Measurements from ENCODE around the gene PRDM4. TPM values are rescaled to one million over a fixed set of nuclear protein-coding genes. Genes with fewer than 3 reads are reported as not detected.

Gene PRDM4
- total and polyA plus RNA-seq, 4 donors, result 2.3 to 7.5 (median 5.6) TPM

GRCh38 chr12:107762874-107763273 lies 1.9 kb upstream of the PRDM4 start (continued):
- TF ChIP-seq REST (IDR thresholded peaks at IDR 0.05) (no peak), GABPA (IDR thresholded peaks at IDR 0.05 in 1 of 2, conservative IDR thresholded peaks at IDR 0.05 in 1 of 2) (no peak), FOXA1 (IDR thresholded peaks at IDR 0.05) (no peak), RAD21 (IDR thresholded peaks at IDR 0.05) (no peak), HNF4A (conservative IDR thresholded peaks at IDR 0.05) (no peak)

- Histone ChIP-seq H3K9me3 (ENCODE audit: control insufficient read depth in 4 of 4, low read length in 3 of 4) (no peaks in the 10 kb centered on the region), H3K9ac (ENCODE audit: low read depth in 1 of 2, low read length in 2 of 2) (peak overlapping the region in 1 of 2 donors; percentile 29), H3K27me3 (ENCODE audit: control insufficient read depth in 4 of 4, insufficient read depth in 4 of 4, low read length in 3 of 4) (no peaks in the 10 kb centered on the region), H3K4me1 (ENCODE audit: control insufficient read depth in 4 of 4, insufficient read depth in 4 of 4, low read length in 3 of 4) (peaks cover 2 to 25% (median 22%) of the 10 kb centered on the region in 4 donors), H3K36me3 (ENCODE audit: control insufficient read depth in 4 of 4, insufficient read depth in 3 of 4, low read depth in 1 of 4, low read length in 3 of 4) (peaks cover 3 to 10% (median 4%) of the 10 kb centered on the region in 4 donors), H3K27ac (ENCODE audit: low read depth in 1 of 2, low read length in 2 of 2) (no peak overlapping the region), H3K4me3 (ENCODE audit: low read depth in 1 of 3, low read length in 3 of 3) (peak overlapping the region; percentile 49 to 98 (median 77))
- WGBS, result 6% methylated on average over 12 of the region's 12 CpGs
- TF ChIP-seq ZBTB33 (IDR thresholded peaks at IDR 0.05), result peak; percentile 1
- no peak for TF ChIP-seq HNF4G (IDR thresholded peaks at IDR 0.05)
- DNase-seq (ENCODE audit: low spot score), result no peak
These were observed 566 bp upstream of the PRDM4 start for GRCh38 chr12:107761502-107761904.

- Histone ChIP-seq H3K36me3 (ENCODE audit: control insufficient read depth in 4 of 4, insufficient read depth in 3 of 4, low read depth in 1 of 4, low read length in 3 of 4) (peaks cover 10 to 19% (median 11%) of the 10 kb centered on the region in 4 donors), H3K4me1 (ENCODE audit: control insufficient read depth in 4 of 4, insufficient read depth in 4 of 4, low read length in 3 of 4) (peaks cover 2 to 25% (median 22%) of the 10 kb centered on the region in 4 donors), H3K27me3 (ENCODE audit: control insufficient read depth in 4 of 4, insufficient read depth in 4 of 4, low read length in 3 of 4) (no peaks in the 10 kb centered on the region), H3K27ac (ENCODE audit: low read depth in 1 of 2, low read length in 2 of 2) (peak overlapping the region; percentile 17 to 32), H3K9me3 (ENCODE audit: control insufficient read depth in 4 of 4, low read length in 3 of 4) (no peaks in the 10 kb centered on the region), H3K9ac (ENCODE audit: low read depth in 1 of 2, low read length in 2 of 2) (peak overlapping the region; percentile 21 to 68), H3K4me3 (ENCODE audit: low read depth in 1 of 3, low read length in 3 of 3) (peak overlapping the region; percentile 77 to 98 (median 95))
- peak; percentile 42 for DNase-seq (ENCODE audit: low spot score)
- 3% methylated on average over 30 of the region's 30 CpGs for WGBS
- TF ChIP-seq HNF4G (IDR thresholded peaks at IDR 0.05) (no peak), NR2F2 (IDR thresholded peaks at IDR 0.05) (no peak), JUND (IDR thresholded peaks at IDR 0.05) (no peak), MAX (IDR thresholded peaks at IDR 0.05) (no peak), CTCF (IDR thresholded peaks at IDR 0.05; ENCODE audit: low read depth, low read length, missing input control) (no peak), GABPA (IDR thresholded peaks at IDR 0.05 in 1 of 2, conservative IDR thresholded peaks at IDR 0.05 in 1 of 2) (no peak), HNF4A (conservative IDR thresholded peaks at IDR 0.05) (no peak), ZBTB33 (IDR thresholded peaks at IDR 0.05) (no peak), YY1 (IDR thresholded peaks at IDR 0.05) (no peak), SP1 (IDR thresholded peaks at IDR 0.05) (no peak), TAF1 (conservative IDR thresholded peaks at IDR 0.05) (no peak), RAD21 (IDR thresholded peaks at IDR 0.05) (no peak), RXRA (IDR thresholded peaks at IDR 0.05) (no peak), ATF3 (IDR thresholded peaks at IDR 0.05) (no peak)
These were observed 629 bp downstream of the PRDM4 start for GRCh38 chr12:107760207-107760808.

Data from liver (tissue), 9 donors.